Hematopoietic multipotent progenitor cell treated with erythropoietin and hydrocortisone succinate and interleukin-3 and kit ligand, for 4 days (in vitro differentiated cells): ENCODE results near the gene TPM2.

Experiments used
- DNase-seq: peaks from one replicate; pipeline ENCODE4 v3.0.0-alpha.2; 2015

Gene TPM2

DNA sequence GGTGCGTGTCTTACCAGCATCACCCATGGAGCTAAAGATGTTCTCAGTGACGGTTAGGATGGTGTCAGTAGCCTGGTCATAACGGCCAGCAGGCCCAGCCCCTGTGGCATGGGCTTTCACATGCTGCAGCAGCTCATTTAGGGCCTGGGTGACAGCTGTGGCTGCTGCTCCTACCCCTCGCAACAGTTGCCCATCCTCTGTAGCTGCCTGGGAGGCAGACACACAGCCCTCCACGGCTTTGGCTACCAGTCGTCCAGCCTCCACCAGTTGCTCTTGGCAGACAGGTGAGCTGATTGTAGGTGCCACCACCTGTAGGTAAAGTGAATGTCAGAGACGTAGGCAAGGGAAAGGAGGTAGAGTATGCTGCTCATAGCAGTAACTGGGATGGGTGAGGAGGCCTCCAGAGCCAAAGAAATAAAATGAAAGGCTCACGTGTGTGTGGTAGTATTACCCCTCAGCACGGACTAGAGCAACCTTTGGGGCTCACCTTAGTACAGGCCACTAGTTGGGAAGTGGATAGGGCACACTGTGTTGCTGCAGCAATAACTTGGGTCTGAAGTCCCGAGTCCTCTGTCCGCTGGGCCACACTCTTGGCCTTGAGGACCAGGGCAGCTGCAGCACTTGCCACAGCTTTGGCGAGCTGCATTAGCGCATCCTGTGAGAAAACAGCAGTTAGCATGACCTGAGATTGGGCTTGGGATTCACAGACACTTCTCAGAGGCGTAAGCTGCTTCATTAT, 27.6 kb upstream of the TPM2 start:
- DNase-seq: no peak

DNA sequence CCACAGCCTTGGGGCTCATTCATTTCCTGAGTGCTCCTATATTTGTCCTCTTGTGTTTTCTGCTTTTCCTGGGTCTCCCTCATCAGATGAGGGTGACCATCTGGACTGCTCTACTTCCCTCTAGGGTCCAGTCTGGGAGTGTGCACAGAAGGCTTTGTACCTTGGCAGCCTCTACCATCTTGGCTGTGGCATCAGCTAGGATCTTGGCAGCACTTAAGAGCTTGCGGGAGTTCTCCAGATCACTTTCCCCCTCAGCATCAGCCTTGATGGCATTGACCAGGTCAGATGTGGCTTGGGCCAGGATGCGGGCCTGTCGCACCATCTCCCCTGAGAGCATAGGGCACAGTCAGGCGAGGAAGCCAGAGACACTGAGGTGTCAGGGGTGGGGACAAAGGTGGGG, 26.5 kb upstream of the TPM2 start:
- DNase-seq: no peak

DNA sequence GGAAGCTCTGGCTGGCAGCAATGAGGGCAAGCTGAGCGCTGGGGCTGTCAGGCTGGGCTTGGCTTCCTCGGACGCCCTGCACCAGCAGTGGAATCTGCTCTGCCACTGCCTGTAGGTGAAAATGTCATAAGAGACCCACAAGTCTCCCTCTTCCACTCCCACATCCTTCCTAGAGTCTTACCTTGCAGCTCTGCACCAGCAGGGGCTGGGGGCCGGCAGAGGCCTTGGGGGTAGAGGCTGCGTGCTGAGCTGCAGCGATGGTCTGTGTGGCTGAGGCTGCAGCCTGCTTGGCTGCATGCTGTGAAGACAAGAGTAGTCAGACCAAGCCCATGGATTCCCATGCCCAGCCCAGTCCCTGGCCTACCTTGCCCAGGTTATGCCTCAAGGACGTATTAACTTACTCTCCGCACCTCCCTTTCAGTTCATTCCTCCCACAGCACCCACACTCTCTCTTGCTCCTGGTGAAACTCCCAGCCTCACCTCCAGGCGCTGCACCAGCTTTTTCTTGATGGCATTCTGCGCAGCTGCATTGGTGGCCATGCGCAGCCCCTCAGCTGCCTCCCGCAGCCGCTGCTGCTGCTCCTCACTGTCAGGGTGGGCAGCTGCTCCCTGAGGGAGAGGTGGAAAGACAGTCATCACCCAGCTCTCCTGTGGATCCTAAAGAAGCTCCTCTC, 25.0 kb upstream of the TPM2 start:
- no peak for DNase-seq

DNA sequence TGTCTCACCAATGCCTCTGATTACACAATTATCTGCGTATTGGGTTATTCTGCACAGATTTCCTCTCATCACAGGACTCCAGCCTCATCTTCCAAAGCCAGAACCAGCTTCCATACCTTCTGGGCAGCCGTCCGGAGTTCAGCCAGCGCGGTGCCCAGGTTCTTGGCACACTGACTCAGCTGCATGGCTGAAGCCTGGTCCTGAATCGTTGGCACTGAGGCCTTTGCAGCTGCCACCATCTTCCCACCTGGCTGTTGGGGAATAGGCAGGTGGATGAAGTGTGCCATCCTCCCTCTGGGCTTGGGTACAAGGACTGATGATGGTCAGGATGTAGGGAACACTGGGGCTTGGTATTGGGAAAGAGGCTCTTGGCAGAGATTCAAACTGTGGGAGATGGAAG, 24.4 kb upstream of the TPM2 start:
- no peak for DNase-seq

DNA sequence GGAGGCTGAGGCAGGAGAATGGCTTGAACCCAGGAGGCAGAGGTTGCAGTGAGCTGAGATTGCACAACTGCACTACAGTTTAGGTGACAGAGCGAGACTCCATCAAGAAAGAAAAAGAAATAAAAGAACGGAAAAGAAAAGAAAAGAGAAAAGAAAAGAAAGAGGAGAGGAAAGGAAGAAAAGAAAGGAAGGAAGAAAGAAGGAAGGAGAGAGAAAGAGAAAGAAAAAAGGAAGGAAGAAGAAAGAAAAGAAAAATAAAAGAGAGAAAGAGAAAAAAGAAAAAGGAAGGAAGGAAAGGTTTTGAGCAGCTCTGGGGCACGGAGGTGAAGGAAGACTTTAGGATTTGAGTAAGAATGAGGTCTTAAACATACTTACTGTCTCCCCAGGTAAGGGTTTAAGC, 23.9 kb upstream of the TPM2 start:
- no peak for DNase-seq

DNA sequence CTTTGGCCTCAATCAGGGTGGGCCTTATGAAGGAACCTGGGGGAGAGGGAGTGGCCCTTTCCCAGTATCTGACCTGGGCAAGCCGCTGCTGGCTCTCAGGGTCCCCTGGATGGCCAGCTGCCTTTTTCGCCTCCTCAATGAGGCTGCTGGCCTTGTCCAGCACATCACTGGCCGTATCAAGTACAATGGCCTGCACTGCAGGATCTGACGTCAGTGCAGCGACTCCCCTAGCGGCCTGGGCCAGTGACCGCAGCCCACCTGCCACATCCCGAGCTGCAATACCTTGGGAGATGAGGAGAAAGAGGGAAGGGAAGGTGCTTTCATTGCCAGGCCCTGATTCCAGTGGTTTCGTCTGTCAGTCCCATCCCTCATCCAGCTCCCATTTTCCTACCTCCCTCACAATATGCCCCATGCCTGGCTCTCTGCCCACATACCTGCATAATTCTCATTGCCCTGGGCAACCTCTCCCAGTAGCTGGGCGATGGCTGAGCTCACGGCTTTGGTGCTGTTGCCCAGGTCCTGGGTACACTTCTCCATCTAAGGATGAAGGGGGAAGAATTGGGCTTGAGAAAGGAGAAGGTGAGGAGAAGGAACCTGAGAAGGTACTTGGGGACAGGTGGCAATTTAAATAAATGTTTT, 23.2 kb upstream of the TPM2 start:
- no peak for DNase-seq

DNA sequence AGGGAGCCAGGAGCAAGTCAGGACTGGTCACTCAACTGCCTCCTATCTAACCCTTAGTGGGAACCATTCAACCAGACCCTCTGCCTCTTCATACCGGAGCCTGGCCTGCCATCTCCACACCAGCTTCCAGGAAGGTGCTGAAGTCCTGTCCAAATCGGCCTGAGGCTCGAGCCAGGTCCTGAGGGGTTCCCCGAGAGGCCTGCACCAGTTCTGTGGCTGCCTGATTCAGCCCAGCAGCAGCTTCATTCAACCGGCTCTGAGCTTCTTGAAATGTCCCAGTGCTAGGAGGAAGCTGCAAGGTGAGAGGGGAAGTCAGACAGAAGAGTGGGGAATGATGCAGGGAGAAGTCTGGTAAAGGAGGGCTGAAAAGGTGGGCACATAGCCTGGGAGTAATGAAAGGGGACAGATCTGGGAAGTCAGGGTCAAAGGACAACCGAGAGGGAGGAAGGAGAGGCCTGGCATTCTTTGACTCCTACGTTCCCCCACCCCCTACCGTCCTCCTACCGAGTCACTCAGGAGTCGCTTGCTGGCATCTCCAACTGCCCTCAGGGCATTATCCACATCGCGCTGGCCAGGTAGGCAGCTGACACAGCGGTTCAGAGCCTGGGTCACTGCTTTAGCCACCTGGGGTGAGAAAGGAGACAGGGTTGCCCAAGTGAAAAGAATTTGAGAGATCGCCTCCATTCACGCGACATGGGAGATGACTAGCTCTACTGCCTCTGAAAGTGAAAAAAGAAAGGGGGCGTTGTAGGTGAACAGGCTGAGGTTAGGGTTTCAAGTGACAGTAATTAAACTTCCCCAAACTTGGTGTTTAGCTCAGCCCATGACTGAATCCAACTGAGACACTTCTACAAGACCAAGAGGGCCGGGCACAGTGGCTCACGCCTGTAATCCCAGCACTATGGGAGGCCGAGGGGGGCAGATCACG, 22.0 kb upstream of the TPM2 start:
- no peak for DNase-seq

DNA sequence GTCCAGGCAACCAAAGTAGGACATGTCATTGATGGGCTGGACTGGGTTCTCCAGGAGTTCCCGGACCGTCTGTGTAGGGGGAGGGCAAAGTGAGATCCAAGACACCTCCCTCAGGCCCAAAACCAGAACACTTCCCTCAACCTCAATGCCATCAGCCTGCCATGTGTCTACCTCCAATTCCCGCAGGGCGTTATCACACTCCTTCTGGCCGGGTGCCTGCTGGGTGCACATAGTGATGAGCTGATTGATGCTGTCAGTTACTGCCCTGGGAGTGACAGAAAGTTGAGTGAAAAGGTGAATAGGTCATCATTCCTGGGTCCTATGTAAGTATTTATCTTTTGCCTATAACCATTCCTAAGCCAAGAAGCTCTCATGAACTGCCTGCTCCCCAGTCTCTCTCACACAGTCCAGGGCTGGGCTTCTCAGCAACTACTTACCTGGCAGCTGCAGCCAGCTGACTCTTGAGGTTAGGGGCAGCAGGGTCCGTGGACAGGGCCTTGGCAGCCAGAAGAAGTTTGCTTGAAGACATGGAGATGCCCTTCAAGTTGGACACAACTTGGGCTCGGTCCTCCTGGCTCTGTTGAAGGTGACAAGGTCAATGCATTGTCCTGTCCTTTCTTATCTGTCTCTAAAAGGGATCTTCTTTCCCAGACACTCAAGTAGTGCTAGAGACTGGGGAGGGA, 21.2 kb upstream of the TPM2 start:
- no peak for DNase-seq

DNA sequence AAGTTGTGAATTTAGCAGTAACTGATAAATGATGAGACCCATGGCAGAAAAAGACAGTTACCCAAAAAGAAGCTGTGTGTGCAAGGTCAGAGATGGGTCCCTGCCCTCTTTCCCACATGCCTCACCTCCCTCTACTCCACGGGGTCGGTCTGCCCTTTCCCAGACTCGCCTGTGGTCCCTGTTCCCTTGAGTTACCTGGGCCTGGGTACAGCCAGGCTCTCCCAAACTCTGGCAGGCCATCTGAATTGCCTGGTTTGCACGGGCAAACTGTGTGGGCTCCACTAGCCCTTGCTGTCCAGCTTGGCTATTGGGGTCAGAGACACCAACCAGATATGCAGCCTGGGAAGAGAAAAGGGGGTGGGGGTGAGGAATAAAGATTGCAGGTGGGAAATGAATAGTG, 18.4 kb upstream of the TPM2 start:
- no peak for DNase-seq

DNA sequence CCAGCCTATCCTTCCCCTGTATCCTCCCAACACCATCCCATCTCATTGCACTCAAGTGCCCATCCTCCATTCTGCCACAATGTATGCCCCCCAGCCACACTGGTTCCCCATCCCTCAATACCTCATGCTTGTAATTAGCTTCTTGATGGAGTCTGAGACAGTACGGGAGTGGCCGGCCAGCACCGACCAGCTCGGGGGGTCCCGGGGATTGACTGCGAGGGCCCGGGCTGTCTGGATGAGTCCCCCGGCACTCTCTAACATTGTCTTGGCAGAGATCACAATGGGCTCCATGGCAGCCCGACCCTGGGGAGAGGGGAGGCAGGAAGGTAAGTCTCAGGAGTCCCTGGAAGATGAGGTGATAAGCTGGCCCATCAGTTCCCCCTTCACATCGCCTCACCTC, 17.2 kb upstream of the TPM2 start:
- no peak for DNase-seq

DNA sequence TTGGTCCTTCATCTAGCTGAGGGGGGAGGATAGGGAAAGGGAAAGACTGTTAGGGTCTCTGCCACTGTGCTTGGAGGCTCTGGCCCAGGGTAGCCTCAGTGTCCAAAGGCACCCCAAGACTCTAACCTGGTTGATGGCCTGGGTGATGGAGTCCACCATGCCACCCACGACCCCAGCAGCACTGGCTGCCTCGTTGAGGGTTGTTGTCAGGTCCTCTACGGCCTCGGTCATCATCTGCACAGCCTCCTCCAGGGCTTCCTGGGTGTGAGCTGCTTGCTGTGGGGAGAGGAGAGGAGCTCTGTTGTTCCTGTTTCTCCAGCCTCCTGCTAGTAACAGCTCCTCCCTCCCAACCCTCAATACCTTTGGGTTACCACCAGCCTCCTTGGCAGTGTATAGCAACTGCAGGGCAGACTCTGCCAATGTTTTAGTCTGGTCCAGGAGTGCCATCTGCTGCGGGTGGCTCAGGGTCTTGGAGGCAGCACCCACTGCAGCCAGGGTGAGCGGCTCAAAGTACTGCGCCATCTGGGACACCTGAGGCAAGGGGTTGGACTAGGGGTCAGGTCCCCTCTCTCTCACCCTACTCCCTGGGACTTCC, 16.2 kb upstream of the TPM2 start:
- no peak for DNase-seq

DNA sequence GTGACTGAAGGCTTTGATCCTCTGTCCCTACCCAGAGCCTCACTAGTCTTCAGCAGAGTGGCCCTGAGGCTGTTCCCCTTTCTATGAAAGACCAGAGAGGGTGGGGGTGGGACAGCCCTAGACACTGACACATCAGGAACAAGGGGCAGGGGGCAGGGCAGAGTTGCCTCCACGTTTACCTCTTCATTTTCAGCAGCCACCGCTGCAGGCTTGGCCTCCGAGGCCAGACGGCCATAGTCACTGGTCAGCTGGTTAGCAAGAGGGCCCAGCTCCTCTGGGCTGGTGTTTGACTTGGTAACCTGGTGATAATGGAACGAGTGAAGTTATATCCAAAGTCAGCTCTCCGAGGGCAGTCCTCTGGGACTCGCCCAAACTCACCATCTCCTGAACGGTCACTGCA, 15.6 kb upstream of the TPM2 start:
- DNase-seq: no peak

DNA sequence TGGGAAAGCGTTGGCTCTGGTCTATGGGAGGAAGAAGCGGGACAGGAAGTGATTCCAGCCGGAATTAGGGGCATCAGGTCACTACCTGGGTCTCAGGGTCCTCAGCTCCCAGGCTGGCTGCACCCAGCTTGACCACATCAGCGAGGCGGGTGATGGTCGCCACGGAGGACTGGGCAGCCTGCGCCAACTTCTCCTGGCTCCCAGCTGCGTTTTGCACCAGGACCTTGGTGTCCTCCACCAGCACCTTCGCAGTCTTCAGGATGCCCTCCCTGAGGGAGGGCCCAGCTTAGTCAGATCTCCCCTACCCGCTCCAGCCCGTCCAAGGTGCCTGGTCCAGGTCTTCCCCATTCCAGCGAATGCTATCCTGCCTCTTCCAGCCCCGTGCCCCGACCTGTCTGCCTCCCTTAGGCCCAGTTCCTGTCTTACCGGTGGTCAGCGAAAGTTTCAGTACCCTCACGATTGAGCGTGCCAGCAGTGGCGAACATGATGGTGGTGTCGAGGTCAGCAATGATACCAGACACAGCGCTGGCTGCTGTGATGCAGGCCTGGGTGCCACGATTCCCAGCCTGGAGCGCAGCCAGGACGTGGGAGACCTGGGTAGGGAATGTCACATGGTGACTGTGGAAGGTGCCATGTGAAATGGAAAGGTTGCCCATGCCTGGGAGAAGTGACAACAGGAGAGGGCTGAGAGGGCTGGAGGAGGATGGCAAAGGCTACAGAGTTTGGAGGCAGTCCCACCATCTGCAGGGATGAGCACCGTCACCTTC, 14.4 kb upstream of the TPM2 start:
- DNase-seq: no peak

DNA sequence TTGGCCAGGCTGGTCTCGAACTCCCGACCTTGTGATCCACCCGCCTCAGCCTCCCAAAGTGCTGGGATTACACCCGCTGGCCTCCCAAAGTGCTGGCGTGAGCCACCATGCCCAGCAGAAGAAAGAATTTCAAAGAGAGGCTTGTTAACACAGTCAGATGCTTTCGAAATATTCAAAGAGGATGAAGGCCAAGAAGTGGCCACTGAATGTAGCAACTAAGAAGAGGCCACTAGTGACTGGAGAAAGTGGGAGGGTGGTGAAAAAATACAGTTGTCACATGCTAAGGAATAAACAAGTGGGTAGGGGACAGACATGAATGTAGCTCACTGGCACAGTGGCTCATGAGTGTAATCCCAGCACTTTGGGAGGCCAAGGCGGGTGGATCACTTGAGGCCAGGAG, 13.0 kb upstream of the TPM2 start:
- no peak for DNase-seq

DNA sequence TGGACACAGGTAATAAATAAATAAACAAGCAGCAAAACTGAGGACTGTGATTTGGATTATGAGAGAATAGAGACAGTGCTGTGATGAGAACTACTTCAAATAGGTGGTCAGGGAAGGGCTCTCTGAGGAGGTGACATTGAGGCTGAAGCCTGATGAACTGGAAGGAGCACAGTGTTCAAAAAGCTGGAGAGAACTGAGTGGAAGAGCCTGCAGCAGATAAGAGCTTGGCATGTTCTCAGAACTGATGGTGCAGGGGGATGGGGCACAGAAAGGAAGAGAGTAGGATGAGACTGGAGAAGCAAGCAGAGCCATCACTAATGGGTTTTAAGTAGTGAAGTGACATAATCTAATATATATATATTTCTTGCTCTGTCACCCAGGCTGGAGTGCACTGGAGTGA, 11.2 kb upstream of the TPM2 start:
- no peak for DNase-seq

DNA sequence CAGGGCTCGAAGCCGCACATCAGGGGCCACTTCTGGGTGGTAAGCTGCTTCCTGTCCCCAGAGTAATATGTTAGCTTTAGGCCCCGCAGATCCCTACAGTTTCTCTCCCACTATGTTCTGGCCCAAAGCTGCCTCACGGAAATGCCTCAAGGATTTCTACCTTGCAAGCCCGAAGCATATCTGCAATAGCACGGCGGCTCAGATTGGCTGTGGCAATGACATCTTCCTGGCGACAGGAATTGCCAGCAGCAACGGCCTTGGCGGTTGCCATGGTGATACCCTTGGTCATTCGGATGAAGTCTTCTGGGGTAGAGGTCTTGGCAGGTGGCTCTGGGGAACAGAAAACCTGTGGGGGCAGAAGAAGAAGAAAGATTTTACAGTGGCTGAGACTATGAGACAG, 10.3 kb upstream of the TPM2 start:
- DNase-seq: no peak

DNA sequence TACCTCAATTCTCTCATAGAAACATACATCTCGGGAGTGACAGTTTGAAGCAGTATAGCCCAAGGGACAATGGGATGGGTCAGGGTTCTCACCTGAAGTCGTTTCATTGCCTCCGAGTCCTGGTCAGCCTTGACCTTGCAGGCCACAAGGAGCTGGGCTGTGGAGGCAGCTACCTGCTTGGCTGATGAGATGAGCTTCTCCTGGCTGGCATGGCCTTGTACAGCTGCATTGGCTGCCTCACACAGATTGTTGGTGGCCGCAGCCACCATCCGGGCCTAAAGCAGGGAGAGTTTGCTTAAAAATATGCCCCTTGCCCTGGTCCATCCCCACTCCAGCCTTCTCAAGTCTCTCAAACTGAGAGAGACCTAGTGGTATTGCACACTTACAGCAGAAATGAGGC, 8.5 kb upstream of the TPM2 start:
- DNase-seq: no peak

DNA sequence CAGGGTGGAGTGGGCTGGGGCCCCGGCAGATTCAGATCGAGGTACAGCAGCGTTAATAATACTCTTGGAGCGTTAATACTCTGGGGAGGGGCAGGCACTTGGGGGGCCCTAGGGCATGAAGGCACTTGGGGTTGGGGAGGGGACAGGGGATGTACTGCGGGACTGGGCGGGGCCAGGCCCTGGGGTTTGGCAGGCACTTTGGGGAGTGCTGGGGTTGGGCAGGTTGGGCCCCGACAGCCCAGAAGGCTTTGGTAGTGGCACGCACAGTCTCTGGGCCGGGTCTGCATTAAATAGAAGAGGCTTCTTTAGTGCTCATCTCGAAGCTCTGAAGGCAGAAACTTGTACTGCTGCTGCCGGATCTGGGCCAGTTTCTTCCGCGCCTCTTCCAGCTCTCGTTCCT, 7.8 kb upstream of the TPM2 start:
- DNase-seq: no peak

DNA sequence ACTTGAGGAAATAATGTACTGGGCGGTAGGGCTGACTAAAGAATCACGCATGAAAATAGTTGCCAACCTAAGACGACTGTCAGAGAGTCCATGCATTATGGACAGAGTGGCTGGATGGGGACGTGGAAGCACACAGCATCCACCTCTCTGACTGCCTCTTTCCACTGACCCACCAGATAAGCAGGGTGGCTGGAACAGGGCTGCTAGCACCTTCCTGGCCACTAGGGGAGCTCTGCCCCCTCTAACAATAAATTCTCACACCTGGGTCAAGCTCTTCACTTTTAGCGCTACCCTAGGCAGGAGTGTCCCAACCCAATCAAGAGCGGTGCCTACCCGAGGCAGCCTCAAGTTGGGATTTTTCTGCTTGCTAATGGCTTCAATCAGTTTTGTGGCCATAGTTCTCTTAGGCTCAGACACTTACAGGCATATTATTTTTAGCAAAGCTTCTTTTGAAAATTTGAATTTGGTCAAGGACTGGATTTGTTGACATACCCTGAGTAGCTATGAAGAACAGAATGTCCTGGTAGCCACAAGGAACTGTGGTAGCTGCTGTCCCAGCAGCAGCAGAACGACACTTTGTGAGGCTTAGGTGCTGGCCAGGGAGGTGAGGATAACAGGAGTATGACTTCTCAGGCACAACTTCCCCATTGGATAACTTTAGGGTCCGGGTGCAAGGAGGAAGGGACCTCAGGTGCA, 6.9 kb upstream of the TPM2 start:
- peak; percentile 75 for DNase-seq

DNA sequence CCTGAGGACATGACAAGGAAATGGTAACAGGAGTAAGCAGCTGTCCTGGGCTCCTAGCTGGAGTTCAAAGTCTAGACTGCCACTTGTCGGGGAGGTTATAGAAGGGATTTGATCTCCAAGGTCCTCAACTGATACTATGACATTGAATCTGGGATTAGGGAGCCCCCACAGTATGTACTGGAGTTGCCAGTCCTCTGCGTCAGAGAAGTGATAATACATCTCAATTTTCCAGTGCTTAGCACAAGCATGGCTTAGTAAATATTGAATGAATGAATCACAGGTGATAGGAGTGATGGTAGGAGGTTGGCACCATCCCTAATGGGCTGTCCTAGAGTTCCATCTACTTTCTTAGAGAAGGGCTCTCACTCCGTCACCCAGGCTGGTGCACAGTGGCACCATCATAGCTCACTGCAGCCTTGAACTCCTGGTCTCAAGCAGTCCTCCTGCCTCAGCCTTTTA, 6.2 kb upstream of the TPM2 start:
- no peak for DNase-seq
